Neural cell (in vitro differentiated cells): ENCODE data around the gene CPM.

Source experiments
- CTCF ChIP-seq: fragments of 450-650 bp; IDR thresholded peaks from 2 replicates; pipeline ENCODE4 v1.5.1; 2014; ENCODE audit warnings: antibody characterized with exemption, mild to moderate bottlenecking, moderate library complexity; ENCODE audit not compliant: poor library complexity, severe bottlenecking
- EP300 ChIP-seq: fragments of 450-650 bp; conservative IDR thresholded peaks from 2 replicates; pipeline ENCODE4 v1.6.1; 2014; ENCODE audit warnings: antibody characterized with exemption, mild to moderate bottlenecking, moderate library complexity; ENCODE audit not compliant: poor library complexity, severe bottlenecking
- EZH2 ChIP-seq: fragments of 200-600, 300-800 bp; shearing (Covaris generic), sonication (generic); IDR thresholded peaks from 2 replicates; pipeline ENCODE4 v1.6.1; 2014; ENCODE audit warnings: antibody characterized with exemption, low read length, borderline replicate concordance, mild to moderate bottlenecking; ENCODE audit not compliant: insufficient read depth, poor library complexity, severe bottlenecking
- MXI1 ChIP-seq: fragments of 450-650 bp; conservative IDR thresholded peaks from 2 replicates; pipeline ENCODE4 v1.6.1; 2014; ENCODE audit warnings: antibody characterized with exemption, mild to moderate bottlenecking; ENCODE audit not compliant: poor library complexity, severe bottlenecking
- POLR2AphosphoS5 ChIP-seq: IDR thresholded peaks from 2 replicates; pipeline ENCODE4 v1.6.1; 2012
- RAD21 ChIP-seq: fragments of 450-650 bp; conservative IDR thresholded peaks from 2 replicates; pipeline ENCODE4 v1.6.1; 2014; ENCODE audit warnings: antibody characterized with exemption, mild to moderate bottlenecking, moderate library complexity
- REST ChIP-seq: IDR thresholded peaks from 2 replicates; pipeline ENCODE4 v1.6.1; 2012; ENCODE audit warnings: borderline replicate concordance
- SMC3 ChIP-seq: fragments of 450-650 bp; conservative IDR thresholded peaks from 2 replicates; pipeline ENCODE4 v1.6.1; 2014; ENCODE audit warnings: antibody characterized with exemption, mild to moderate bottlenecking, moderate library complexity; ENCODE audit not compliant: poor library complexity
- TAF1 ChIP-seq: IDR thresholded peaks from 2 replicates; pipeline ENCODE4 v1.6.1; 2012; ENCODE audit warnings: low read depth

GRCh38 chr12:68833508-68833907 lies 99.5 kb downstream of the CPM start:
- TF ChIP-seq EP300 (no peak), CTCF (no peak), SMC3 (no peak), POLR2AphosphoS5 (no peak), EZH2 (no peak), TAF1 (no peak), RAD21 (no peak), MXI1 (no peak), REST (no peak)
